ENCODE measurements around the gene HDLBP. TPM values are rescaled to one million over a fixed set of nuclear protein-coding genes. Genes with fewer than 3 reads are reported as not detected.

HDLBP gene
- total and polyA plus RNA-seq, 10 of the 15 experiments (the other 5 are each of a cell fraction or from before 2014, with no cell fraction given): 19.5 to 383 (median 249) TPM

GRCh38 chr2:241363426-241363825 is 48.0 kb upstream of the HDLBP start:
- FAIRE-seq (no peak), ATAC-seq (peak; percentile 75), DNase-seq (ENCODE audit: low read depth, low spot score) (no peak)
- 0 out of 2 replicates have a peak, but pooled peaks have one; percentile 47 for TF ChIP-seq IKZF1 (conservative IDR thresholded peaks at IDR 0.05)
- no peak for TF ChIP-seq RB1 (IDR thresholded peaks at IDR 0.05; ENCODE audit: borderline replicate concordance)
- no TSS peak for BruUV-seq (replicated peaks)
- Histone ChIP-seq H3K27me3 (replicated peaks in 1 of 2; ENCODE audit: control insufficient read depth in 2 of 2, insufficient read depth in 2 of 2, low read length in 1 of 2) (no peaks in the 10 kb centered on the region), H3K79me2 (ENCODE audit: control insufficient read depth, insufficient read depth, low read length) (peaks cover 82% of the 10 kb centered on the region), H3K4me3 (no peak overlapping the region), H2AFZ (ENCODE audit: control insufficient read depth, low read depth, low read length) (no peak overlapping the region), H3K9ac (ENCODE audit: control insufficient read depth, insufficient read depth, low read length) (no peak overlapping the region), H3K4me1 (ENCODE audit: control insufficient read depth, insufficient read depth, low read length) (peaks cover 37% of the 10 kb centered on the region), H3K9me3 (replicated peaks; ENCODE audit: control insufficient read depth, insufficient read depth, low read length) (no peaks in the 10 kb centered on the region), H3K27ac (ENCODE audit: control insufficient read depth, insufficient read depth) (peak overlapping the region; percentile 24; the same call in 1 of the 2 replicates), H4K20me1 (ENCODE audit: control insufficient read depth, insufficient read depth) (no peaks in the 10 kb centered on the region), H3K36me3 (ENCODE audit: control insufficient read depth in 2 of 2, insufficient read depth in 2 of 2, low read length in 1 of 2) (no peaks in the 10 kb centered on the region), H3K4me2 (ENCODE audit: control insufficient read depth, insufficient read depth) (peak overlapping the region; percentile 65)
- ChIA-PET SMC1A (ENCODE audit: uncharacterized antibody, unreplicated experiment) (interaction anchor here (1.6 to 12.9 kb wide), 4 partner anchors 12 to 49 kb away, joined by 5 to 239 read pairs (median 91); no protein-coding TSS in a partner anchor), CTCF (interaction anchor here (0.8 to 6.3 kb wide), 5 partner anchors 9 to 41 kb away, joined by 3 to 55 read pairs (median 4); no protein-coding TSS in a partner anchor), RAD21 (ENCODE audit: unreplicated experiment) (interaction anchor here (0.8 to 8.0 kb wide), 5 partner anchors 11 to 83 kb away, joined by 3 to 98 read pairs (median 3); no protein-coding TSS in a partner anchor), POLR2A (interaction anchor here (0.8 to 1.8 kb wide), 3 partner anchors 10 to 48 kb away, joined by 3 to 9 read pairs (median 3); partner anchors contain the start of gene HDLBP)
- WGBS (ENCODE audit: insufficient coverage, insufficient replicate concordance, low lambda C conversion rate, missing lambda C conversion rate): 92% methylated on average over 7 of the region's 7 CpGs
- intact Hi-C loops (cut with micrococcal nuclease; ENCODE audit: unreplicated experiment): no loop called here
- in situ Hi-C loops (cut with MboI): no loop called here

DNA sequence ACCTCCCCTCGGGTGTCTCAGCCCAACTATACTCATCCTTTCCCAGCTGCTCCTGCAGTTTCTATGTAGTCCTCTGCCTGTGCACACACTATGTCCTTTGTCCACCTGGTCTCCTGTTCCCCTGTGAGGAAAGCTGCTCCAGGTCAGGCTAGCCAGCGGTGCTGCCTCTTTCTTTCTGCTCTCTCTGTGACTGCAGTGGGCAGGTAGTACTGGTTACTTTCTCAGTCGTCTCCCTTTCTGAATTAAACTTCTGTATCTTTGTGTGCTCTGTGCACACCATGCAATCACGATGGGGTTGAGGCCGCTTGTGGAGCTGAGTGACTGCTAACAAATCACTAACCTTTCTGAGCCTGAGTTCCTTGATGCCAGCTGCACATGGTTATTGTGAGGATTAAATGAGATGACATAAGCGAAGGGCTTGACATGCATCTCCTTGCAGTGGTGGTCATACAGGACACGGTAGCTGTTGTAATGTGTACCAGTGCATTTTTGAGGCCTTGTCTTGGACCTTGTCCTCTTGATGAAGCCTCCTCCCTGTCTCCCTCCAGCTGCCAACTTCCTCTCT is 44.1 kb upstream of the HDLBP start:
- WGBS (ENCODE audit: insufficient coverage, insufficient replicate concordance, low lambda C conversion rate, missing lambda C conversion rate): 90% methylated on average over 7 of the region's 7 CpGs
- no peaks in the 10 kb centered on the region for H3K9me3 ChIP-seq (replicated peaks; ENCODE audit: control insufficient read depth, insufficient read depth, low read length)
- no peaks in the 10 kb centered on the region for H3K27me3 ChIP-seq (replicated peaks in 1 of 2; ENCODE audit: control insufficient read depth in 2 of 2, insufficient read depth in 2 of 2, low read length in 1 of 2)
- intact Hi-C loops (cut with micrococcal nuclease; ENCODE audit: unreplicated experiment) (loop anchor here (5.0 to 10.0 kb wide), 3 partner anchors 148 to 523 kb away; partner anchors contain the start of gene STK25), in situ Hi-C loops (cut with MboI) (no loop called here)
- no peak for DNase-seq (ENCODE audit: low read depth, low spot score)
- CTCF ChIA-PET: interaction anchor here (0.8 to 4.8 kb wide), 11 partner anchors 9 to 48 kb away, joined by 3 to 88 read pairs (median 5); partner anchors contain the start of gene SEPTIN2
- no TSS peak for BruUV-seq (replicated peaks)
- no peak for FAIRE-seq
- POLR2A ChIA-PET: interaction anchor here (0.8 to 3.8 kb wide), 7 partner anchors 9 to 148 kb away, joined by 3 to 58 read pairs (median 23); partner anchors contain the start of genes HDLBP, SEPTIN2 and STK25
- 0 out of 2 replicates have a peak overlapping the region, but pooled peaks have one; percentile 4 for H3K9ac ChIP-seq (ENCODE audit: control insufficient read depth, insufficient read depth, low read length)
- no peak overlapping the region for H2AFZ ChIP-seq (ENCODE audit: control insufficient read depth, low read depth, low read length)
- peak overlapping the region; percentile 42 for H3K27ac ChIP-seq (ENCODE audit: control insufficient read depth, insufficient read depth)
- peak overlapping the region; percentile 91 for H3K4me3 ChIP-seq
- H3K4me1 ChIP-seq (ENCODE audit: control insufficient read depth, insufficient read depth, low read length): peaks cover 23% of the 10 kb centered on the region
- no peak for ATAC-seq
- H3K79me2 ChIP-seq (ENCODE audit: control insufficient read depth, insufficient read depth, low read length): peaks cover 71% of the 10 kb centered on the region
- no peak for TF ChIP-seq BACH1 (IDR thresholded peaks at IDR 0.05; ENCODE audit: borderline replicate concordance)
- TF ChIP-seq MEF2B (IDR thresholded peaks at IDR 0.05; ENCODE audit: partially characterized antibody, poor library complexity, severe bottlenecking): no peak
- TF ChIP-seq, protein P1, sequence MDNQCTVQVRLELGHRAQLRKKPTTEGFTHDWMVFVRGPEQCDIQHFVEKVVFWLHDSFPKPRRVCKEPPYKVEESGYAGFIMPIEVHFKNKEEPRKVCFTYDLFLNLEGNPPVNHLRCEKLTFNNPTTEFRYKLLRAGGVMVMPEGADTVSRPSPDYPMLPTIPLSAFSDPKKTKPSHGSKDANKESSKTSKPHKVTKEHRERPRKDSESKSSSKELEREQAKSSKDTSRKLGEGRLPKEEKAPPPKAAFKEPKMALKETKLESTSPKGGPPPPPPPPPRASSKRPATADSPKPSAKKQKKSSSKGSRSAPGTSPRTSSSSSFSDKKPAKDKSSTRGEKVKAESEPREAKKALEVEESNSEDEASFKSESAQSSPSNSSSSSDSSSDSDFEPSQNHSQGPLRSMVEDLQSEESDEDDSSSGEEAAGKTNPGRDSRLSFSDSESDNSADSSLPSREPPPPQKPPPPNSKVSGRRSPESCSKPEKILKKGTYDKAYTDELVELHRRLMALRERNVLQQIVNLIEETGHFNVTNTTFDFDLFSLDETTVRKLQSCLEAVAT (IDR thresholded peaks at IDR 0.05): peak; percentile 42
- TF ChIP-seq, protein P2, sequence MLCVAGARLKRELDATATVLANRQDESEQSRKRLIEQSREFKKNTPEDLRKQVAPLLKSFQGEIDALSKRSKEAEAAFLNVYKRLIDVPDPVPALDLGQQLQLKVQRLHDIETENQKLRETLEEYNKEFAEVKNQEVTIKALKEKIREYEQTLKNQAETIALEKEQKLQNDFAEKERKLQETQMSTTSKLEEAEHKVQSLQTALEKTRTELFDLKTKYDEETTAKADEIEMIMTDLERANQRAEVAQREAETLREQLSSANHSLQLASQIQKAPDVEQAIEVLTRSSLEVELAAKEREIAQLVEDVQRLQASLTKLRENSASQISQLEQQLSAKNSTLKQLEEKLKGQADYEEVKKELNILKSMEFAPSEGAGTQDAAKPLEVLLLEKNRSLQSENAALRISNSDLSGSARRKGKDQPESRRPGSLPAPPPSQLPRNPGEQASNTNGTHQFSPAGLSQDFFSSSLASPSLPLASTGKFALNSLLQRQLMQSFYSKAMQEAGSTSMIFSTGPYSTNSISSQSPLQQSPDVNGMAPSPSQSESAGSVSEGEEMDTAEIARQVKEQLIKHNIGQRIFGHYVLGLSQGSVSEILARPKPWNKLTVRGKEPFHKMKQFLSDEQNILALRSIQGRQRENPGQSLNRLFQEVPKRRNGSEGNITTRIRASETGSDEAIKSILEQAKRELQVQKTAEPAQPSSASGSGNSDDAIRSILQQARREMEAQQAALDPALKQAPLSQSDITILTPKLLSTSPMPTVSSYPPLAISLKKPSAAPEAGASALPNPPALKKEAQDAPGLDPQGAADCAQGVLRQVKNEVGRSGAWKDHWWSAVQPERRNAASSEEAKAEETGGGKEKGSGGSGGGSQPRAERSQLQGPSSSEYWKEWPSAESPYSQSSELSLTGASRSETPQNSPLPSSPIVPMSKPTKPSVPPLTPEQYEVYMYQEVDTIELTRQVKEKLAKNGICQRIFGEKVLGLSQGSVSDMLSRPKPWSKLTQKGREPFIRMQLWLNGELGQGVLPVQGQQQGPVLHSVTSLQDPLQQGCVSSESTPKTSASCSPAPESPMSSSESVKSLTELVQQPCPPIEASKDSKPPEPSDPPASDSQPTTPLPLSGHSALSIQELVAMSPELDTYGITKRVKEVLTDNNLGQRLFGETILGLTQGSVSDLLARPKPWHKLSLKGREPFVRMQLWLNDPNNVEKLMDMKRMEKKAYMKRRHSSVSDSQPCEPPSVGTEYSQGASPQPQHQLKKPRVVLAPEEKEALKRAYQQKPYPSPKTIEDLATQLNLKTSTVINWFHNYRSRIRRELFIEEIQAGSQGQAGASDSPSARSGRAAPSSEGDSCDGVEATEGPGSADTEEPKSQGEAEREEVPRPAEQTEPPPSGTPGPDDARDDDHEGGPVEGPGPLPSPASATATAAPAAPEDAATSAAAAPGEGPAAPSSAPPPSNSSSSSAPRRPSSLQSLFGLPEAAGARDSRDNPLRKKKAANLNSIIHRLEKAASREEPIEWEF (IDR thresholded peaks at IDR 0.05; ENCODE audit: insufficient replicate concordance, low read depth, low read length): no peak
- peaks cover 0 to 2% of the 10 kb centered on the region in 2 experiments; a peak in 3 of 4 replicates for H3K36me3 ChIP-seq (ENCODE audit: control insufficient read depth in 2 of 2, insufficient read depth in 2 of 2, low read length in 1 of 2)
- no peaks in the 10 kb centered on the region for H4K20me1 ChIP-seq (ENCODE audit: control insufficient read depth, insufficient read depth)
- SMC1A ChIA-PET (ENCODE audit: uncharacterized antibody, unreplicated experiment): interaction anchor here (0.7 to 12.9 kb wide), 10 partner anchors 8 to 210 kb away, joined by 3 to 239 read pairs (median 14); partner anchors contain the start of gene PASK
- peak overlapping the region; percentile 88 for H3K4me2 ChIP-seq (ENCODE audit: control insufficient read depth, insufficient read depth)
- RAD21 ChIA-PET (ENCODE audit: unreplicated experiment): interaction anchor here (0.8 to 8.0 kb wide), 11 partner anchors 9 to 519 kb away, joined by 3 to 98 read pairs (median 5); partner anchors contain the start of gene DTYMK

Data from GM12878 (cell line).